ENCODE data around the gene DNAJB11.

GRCh38 chr3:186605078-186605477, 34.6 kb downstream of the DNAJB11 start:
- TF ChIP-seq CTCF (IDR thresholded peaks at IDR 0.05), result no peak
- no peak for TF ChIP-seq POLR2A (IDR thresholded peaks at IDR 0.05)
